ENCODE results near the gene CHST7. TPM values are rescaled to one million over a fixed set of nuclear protein-coding genes. Genes with fewer than 3 reads are reported as not detected.

Gene CHST7
- total RNA-seq, 1 donor from 2014 or later, result 64.6 TPM

DNA sequence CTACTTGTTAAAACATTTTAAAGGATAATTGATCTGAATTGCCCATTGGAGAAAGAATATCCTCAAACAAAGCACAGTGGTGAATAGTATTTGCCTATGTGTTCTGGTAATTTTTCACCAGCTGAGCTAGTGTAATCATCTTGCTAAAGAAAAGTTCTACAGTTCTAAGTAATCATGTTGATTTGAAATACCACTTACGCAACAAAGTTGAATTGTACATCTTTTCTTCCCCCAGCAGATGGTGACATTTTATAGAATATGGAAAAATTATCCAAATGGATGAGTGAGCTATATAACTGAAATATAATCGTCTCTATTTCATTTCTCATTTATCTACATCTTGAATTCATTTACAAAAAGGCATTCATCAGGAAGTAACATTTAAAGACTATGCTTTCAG lies 18.6 kb upstream of the CHST7 start:
- Histone ChIP-seq H3K27me3 (no peaks in the 10 kb centered on the region), H3K27ac (no peak overlapping the region), H3K9me3 (no peaks in the 10 kb centered on the region), H3K4me1 (no peaks in the 10 kb centered on the region), H3K4me3 (no peak overlapping the region), H3K36me3 (no peaks in the 10 kb centered on the region)
- TF ChIP-seq, protein P1, sequence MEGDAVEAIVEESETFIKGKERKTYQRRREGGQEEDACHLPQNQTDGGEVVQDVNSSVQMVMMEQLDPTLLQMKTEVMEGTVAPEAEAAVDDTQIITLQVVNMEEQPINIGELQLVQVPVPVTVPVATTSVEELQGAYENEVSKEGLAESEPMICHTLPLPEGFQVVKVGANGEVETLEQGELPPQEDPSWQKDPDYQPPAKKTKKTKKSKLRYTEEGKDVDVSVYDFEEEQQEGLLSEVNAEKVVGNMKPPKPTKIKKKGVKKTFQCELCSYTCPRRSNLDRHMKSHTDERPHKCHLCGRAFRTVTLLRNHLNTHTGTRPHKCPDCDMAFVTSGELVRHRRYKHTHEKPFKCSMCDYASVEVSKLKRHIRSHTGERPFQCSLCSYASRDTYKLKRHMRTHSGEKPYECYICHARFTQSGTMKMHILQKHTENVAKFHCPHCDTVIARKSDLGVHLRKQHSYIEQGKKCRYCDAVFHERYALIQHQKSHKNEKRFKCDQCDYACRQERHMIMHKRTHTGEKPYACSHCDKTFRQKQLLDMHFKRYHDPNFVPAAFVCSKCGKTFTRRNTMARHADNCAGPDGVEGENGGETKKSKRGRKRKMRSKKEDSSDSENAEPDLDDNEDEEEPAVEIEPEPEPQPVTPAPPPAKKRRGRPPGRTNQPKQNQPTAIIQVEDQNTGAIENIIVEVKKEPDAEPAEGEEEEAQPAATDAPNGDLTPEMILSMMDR (IDR thresholded peaks at IDR 0.05), result peak in 2 of 3 experiments; percentile 9 to 21
- no peak for DNase-seq (ENCODE audit: low spot score in 2 of 2)
- intact Hi-C loops (cut with DNase I), result loop anchor here (2.0 kb wide), 2 partner anchors 86 to 132 kb away; no protein-coding TSS in a partner anchor

DNA sequence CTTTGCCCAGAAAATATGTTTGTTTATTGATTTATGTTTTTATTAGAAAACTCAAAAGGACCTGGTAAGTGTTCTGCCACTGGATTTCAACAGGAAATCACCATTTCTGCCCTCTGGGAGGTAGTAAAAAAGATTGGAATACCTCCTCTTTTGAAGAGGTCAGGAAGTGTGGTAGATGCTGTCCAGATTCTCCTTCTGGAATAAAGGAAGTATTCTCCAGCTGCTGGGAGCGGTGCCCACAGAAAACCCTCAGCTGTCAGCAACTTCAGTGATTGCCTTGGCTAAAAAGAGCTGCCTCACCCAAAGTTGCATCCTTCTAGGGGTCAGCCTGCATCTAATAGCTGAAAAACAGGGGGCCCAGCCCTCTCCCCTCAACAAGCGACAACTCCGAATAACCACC lies 14.5 kb upstream of the CHST7 start:
- Histone ChIP-seq H3K4me3 (no peak overlapping the region), H3K4me1 (peaks cover 0 to 3% of the 10 kb centered on the region in 2 donors), H3K27me3 (no peaks in the 10 kb centered on the region), H3K27ac (no peak overlapping the region), H3K9me3 (no peaks in the 10 kb centered on the region), H3K36me3 (no peaks in the 10 kb centered on the region)
- intact Hi-C loops (cut with DNase I), result no loop called here
- DNase-seq (ENCODE audit: low spot score in 2 of 2), result no peak
- TF ChIP-seq, protein P1 (IDR thresholded peaks at IDR 0.05), result no peak

DNA sequence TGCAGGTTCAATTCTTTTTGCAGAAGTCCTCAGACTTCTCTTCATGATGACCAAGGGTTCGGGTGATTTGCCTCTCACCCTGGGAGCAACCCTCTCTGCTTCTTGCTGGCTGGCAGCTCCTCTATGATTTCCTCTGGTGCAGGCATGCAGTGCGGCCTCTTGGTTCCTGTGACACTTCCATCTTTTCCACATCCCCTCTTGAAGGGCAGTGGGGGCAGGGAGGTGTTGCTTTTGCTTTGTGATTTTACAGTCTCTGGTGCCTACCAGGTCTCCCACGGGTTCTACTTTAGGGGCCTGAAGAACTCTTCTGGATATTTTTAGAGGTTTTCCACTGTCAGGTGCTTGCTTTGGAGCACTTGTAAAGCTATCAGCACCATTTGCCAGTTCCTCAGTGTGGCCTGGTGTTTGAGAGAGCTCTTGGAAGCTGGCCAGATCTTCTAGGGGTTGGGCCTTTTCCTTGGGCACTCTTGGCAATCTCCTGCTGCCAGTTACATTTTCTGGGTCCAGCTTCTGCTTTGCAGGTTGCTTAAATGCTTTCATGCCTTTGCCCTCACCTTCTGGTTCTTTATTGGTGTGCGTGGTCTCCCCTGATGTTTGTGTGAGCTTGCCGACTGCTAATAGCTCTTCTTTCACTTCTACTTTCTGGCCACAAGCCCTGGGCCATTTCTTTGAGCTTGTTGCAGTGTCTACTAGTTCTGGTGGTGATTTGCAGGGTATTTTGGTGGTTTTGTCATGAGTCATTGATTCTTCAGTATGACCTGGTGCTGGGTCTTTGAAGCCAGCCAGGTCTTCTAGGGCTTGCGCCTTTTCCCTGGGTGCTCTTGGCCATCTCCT lies 11.5 kb upstream of the CHST7 start:
- H3K9me3 ChIP-seq, result no peaks in the 10 kb centered on the region
- H3K27ac ChIP-seq, result no peak overlapping the region
- TF ChIP-seq, protein P1 (IDR thresholded peaks at IDR 0.05), result no peak
- no peak for DNase-seq (ENCODE audit: low spot score in 2 of 2)
- intact Hi-C loops (cut with DNase I), result no loop called here
- no peak overlapping the region for H3K4me3 ChIP-seq
- no peaks in the 10 kb centered on the region for H3K36me3 ChIP-seq
- no peaks in the 10 kb centered on the region for H3K27me3 ChIP-seq
- H3K4me1 ChIP-seq, result peaks cover 0 to 3% of the 10 kb centered on the region in 2 donors

DNA sequence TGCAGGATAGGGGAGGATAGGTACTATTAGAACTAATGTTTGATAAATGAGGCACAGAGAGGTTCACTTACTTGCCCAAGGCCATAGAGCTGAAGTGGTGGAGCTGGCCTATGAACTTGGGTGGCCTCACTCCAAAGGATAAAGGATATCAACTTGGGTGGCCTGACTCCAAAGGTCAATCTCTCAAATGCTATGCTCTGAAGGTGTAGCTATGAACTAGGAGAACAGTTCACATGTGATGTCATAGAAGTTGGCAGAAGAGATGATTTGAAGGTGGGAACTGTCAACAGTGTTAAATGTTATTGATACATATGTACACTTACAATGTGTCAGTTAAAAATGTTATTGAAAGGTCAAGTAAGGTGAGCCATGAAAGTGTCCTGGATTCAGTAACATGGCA lies 6.2 kb upstream of the CHST7 start:
- H3K36me3 ChIP-seq, result no peaks in the 10 kb centered on the region
- no peak for DNase-seq (ENCODE audit: low spot score in 2 of 2)
- H3K27me3 ChIP-seq, result no peaks in the 10 kb centered on the region
- H3K27ac ChIP-seq, result no peak overlapping the region
- H3K9me3 ChIP-seq, result no peaks in the 10 kb centered on the region
- intact Hi-C loops (cut with DNase I), result no loop called here
- H3K4me3 ChIP-seq, result no peak overlapping the region
- no peaks in the 10 kb centered on the region for H3K4me1 ChIP-seq
- TF ChIP-seq, protein P1 (IDR thresholded peaks at IDR 0.05), result no peak

DNA sequence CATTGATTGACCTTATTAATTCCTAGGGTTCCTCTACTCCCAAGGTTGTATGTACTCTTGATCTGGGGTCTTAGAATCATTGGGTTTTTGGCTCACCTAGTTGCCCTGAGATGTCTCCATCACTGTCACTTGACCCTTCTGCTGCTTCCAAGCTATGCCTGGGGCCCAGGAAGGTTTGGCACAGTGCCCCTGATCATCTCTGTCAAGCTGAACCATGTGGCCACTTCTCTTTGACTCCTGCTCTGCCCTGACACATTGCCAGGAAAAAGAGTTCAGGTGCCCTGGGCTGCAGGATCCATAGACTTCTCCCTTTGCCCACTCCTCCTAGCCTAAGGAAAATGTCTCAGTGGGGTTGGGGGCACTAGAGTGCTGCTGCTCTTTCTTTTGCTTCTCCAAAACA lies 3.9 kb upstream of the CHST7 start:
- TF ChIP-seq, protein P1 (IDR thresholded peaks at IDR 0.05), result no peak
- no peaks in the 10 kb centered on the region for H3K36me3 ChIP-seq
- H3K4me3 ChIP-seq, result no peak overlapping the region
- no peaks in the 10 kb centered on the region for H3K9me3 ChIP-seq
- DNase-seq (ENCODE audit: low spot score in 2 of 2), result no peak
- H3K27me3 ChIP-seq, result no peaks in the 10 kb centered on the region
- intact Hi-C loops (cut with DNase I), result loop anchor here (5.0 to 10.0 kb wide), 2 partner anchors 118 to 185 kb away; partner anchors contain the start of gene SLC9A7
- no peaks in the 10 kb centered on the region for H3K4me1 ChIP-seq
- no peak overlapping the region for H3K27ac ChIP-seq

Measured in ascending aorta (tissue), 2 donors.